NCI-H510A (cell line): ENCODE results near the gene DZIP3.
"Not testable (repeated sequence)": the region's sequence is repeated elsewhere in the genome, so short reads cannot be mapped to it uniquely, and the experiment has no call there.

ENCODE experiments used
- DNase-seq: peaks from one replicate; lab custom pipeline; 2025; lab: John Stamatoyannopoulos, UW

Gene DZIP3

GRCh38 chr3:108602249-108602934, 12.9 kb downstream of the DZIP3 start:
- no peak for DNase-seq

- DNase-seq: no peak
These were observed 13.4 kb downstream of the DZIP3 start for GRCh38 chr3:108602935-108603294.

- no peak for DNase-seq
These were observed 14.2 kb downstream of the DZIP3 start for GRCh38 chr3:108603691-108604090.

- no peak for DNase-seq
These were observed 15.5 kb downstream of the DZIP3 start for GRCh38 chr3:108605028-108605427.

GRCh38 chr3:108605491-108605890, 16.0 kb downstream of the DZIP3 start:
- DNase-seq: no peak

- no peak for DNase-seq
These were observed 19.2 kb downstream of the DZIP3 start for GRCh38 chr3:108608750-108609149.

GRCh38 chr3:108610651-108611050, 21.1 kb downstream of the DZIP3 start:
- no peak for DNase-seq

- DNase-seq: not testable (repeated sequence)
These were observed 26.6 kb downstream of the DZIP3 start for GRCh38 chr3:108616090-108616489.

- no peak for DNase-seq
These were observed 30.7 kb downstream of the DZIP3 start for GRCh38 chr3:108620250-108620649.

- DNase-seq: no peak
These were observed 34.0 kb downstream of the DZIP3 start for GRCh38 chr3:108623504-108623903.

- DNase-seq: no peak
These were observed 40.5 kb downstream of the DZIP3 start for GRCh38 chr3:108629974-108630373.

GRCh38 chr3:108642526-108642925, 53.0 kb downstream of the DZIP3 start:
- DNase-seq: no peak

- no peak for DNase-seq
These were observed 55.8 kb downstream of the DZIP3 start for GRCh38 chr3:108645364-108645763.

- DNase-seq: not testable (repeated sequence)
These were observed 66.1 kb downstream of the DZIP3 start for GRCh38 chr3:108655664-108656063.

- DNase-seq: no peak
These were observed 72.2 kb downstream of the DZIP3 start for GRCh38 chr3:108661699-108662098.

GRCh38 chr3:108662142-108662738, 72.7 kb downstream of the DZIP3 start:
- peak; percentile 13 for DNase-seq

- DNase-seq: no peak
These were observed 74.7 kb downstream of the DZIP3 start for GRCh38 chr3:108664266-108664665.

GRCh38 chr3:108667312-108667711, 77.8 kb downstream of the DZIP3 start:
- DNase-seq: no peak

GRCh38 chr3:108669208-108669607, 79.7 kb downstream of the DZIP3 start:
- no peak for DNase-seq

GRCh38 chr3:108672701-108673100, 83.2 kb downstream of the DZIP3 start:
- no peak for DNase-seq

GRCh38 chr3:108673988-108674661, 84.6 kb downstream of the DZIP3 start:
- no peak for DNase-seq

GRCh38 chr3:108677811-108678210, 88.3 kb downstream of the DZIP3 start:
- DNase-seq: peak; percentile 3

- not testable (repeated sequence) for DNase-seq
These were observed 102.8 kb downstream of the DZIP3 start for GRCh38 chr3:108692286-108692685.
